Neural progenitor cell (in vitro differentiated cells): ENCODE measurements around the gene SCAPER. TPM values are rescaled to one million over a fixed set of nuclear protein-coding genes. Genes with fewer than 3 reads are reported as not detected.
"Not testable (repeated sequence)": the region's sequence is repeated elsewhere in the genome, so short reads cannot be mapped to it uniquely, and the experiment has no call there.

Source experiments
- DNase-seq: peaks from one replicate; pipeline ENCODE4 v3.0.0-alpha.2; 2016; ENCODE audit warnings: low spot score
- H2AFZ ChIP-seq: fragments of 200-600 bp; sonication (generic); replicated peaks from 2 replicates; pipeline ENCODE4 v1.6.1; 2016; ENCODE audit warnings: antibody characterized with exemption
- H3F3A ChIP-seq: fragments of 200-600 bp; sonication (generic); 2 replicates; pipeline ENCODE4 v1.6.1; 2016; ENCODE audit warnings: antibody characterized with exemption, low read depth
- H3K27ac ChIP-seq: fragments of 200-600 bp; sonication (generic); 2 replicates; pipeline ENCODE4 v1.5.1; 2016; ENCODE audit warnings: mild to moderate bottlenecking
- H3K27me3 ChIP-seq: fragments of 200-600 bp; sonication (generic); 2 replicates; pipeline ENCODE4 v1.6.1; 2016; ENCODE audit warnings: mild to moderate bottlenecking, moderate library complexity
- H3K36me3 ChIP-seq: fragments of 200-600 bp; sonication (generic); 2 replicates; pipeline ENCODE4 v1.5.1; 2016
- H3K4me1 ChIP-seq: fragments of 200-600 bp; sonication (generic); 2 replicates; pipeline ENCODE4 v1.6.1; 2016; ENCODE audit warnings: mixed run types
- H3K4me2 ChIP-seq: fragments of 200-600 bp; sonication (generic); 2 replicates; pipeline ENCODE4 v1.6.1; 2016
- H3K4me3 ChIP-seq: fragments of 200-600 bp; sonication (generic); 2 replicates; pipeline ENCODE4 v1.5.1; 2016
- H3K79me2 ChIP-seq: fragments of 200-600 bp; sonication (generic); 2 replicates; pipeline ENCODE4 v1.6.1; 2016; ENCODE audit warnings: low read depth
- H3K9ac ChIP-seq: fragments of 200-600 bp; sonication (generic); 2 replicates; pipeline ENCODE4 v1.6.1; 2016
- H3K9me3 ChIP-seq: fragments of 200-600 bp; sonication (generic); 2 replicates; pipeline ENCODE4 v1.5.1; 2016; ENCODE audit warnings: low read depth
- H4K20me1 ChIP-seq: fragments of 200-600 bp; sonication (generic); 2 replicates; pipeline ENCODE4 v1.6.1; 2016; ENCODE audit warnings: low read depth
- H3K27ac Mint-ChIP-seq: 3 replicates; pipeline ENCODE4 v1.8.0; 2021; ENCODE audit warnings: mixed read lengths
- H3K27me3 Mint-ChIP-seq: 2 replicates; pipeline ENCODE4 v1.8.0; 2022; ENCODE audit warnings: low read depth, mild to moderate bottlenecking, inconsistent platforms, moderate library complexity, mixed read lengths; ENCODE audit not compliant: insufficient read depth
- H3K36me3 Mint-ChIP-seq: 3 replicates; pipeline ENCODE4 v1.8.0; 2021; ENCODE audit warnings: mixed read lengths
- H3K4me1 Mint-ChIP-seq: 3 replicates; pipeline ENCODE4 v1.8.0; 2021; ENCODE audit warnings: mixed read lengths
- H3K4me3 Mint-ChIP-seq: 3 replicates; pipeline ENCODE4 v1.8.0; 2021; ENCODE audit warnings: mild to moderate bottlenecking, moderate library complexity, mixed read lengths
- H3K9me3 Mint-ChIP-seq: 3 replicates; pipeline ENCODE4 v1.8.0; 2020; ENCODE audit warnings: mixed read lengths
- CTCF ChIP-seq: fragments of 200-600 bp; sonication (generic); IDR thresholded peaks from 2 replicates; pipeline ENCODE4 v1.5.1; 2017; ENCODE audit warnings: antibody characterized with exemption, mild to moderate bottlenecking
- EZH2 ChIP-seq: fragments of 200-600 bp; sonication (generic); IDR thresholded peaks from 2 replicates; pipeline ENCODE4 v1.6.1; 2017; ENCODE audit warnings: antibody characterized with exemption, mild to moderate bottlenecking, moderate library complexity
- EZH2phosphoT487 ChIP-seq: fragments of 200-600 bp; sonication (generic); IDR thresholded peaks from 2 replicates; pipeline ENCODE4 v1.6.1; 2017; ENCODE audit warnings: antibody characterized with exemption
- total RNA-seq: library from RNA; depleted of rRNA; stranded (reverse); fragments of >200 nt; gene quantifications from 2 replicates; pipeline ENCODE4 v1.2.3, GENCODE V29; 2015; ENCODE audit warnings: low replicate concordance

Gene SCAPER
- total RNA-seq, 1 donor from 2014 or later, result 20.4 TPM

GRCh38 chr15:76860201-76860600 is 44.9 kb downstream of the SCAPER start:
- H3K4me3 ChIP-seq, result no peak overlapping the region
- no peak overlapping the region for H3K27ac Mint-ChIP-seq
- no peaks in the 10 kb centered on the region for H3K27me3 ChIP-seq
- TF ChIP-seq EZH2 (no peak), CTCF (no peak), EZH2phosphoT487 (no peak)
- H3K4me2 ChIP-seq, result no peak overlapping the region
- H3K4me3 Mint-ChIP-seq, result no peak overlapping the region
- H3K27ac ChIP-seq, result no peak overlapping the region
- no peaks in the 10 kb centered on the region for H3K9me3 ChIP-seq
- no peak overlapping the region for H3K9ac ChIP-seq
- H2AFZ ChIP-seq, result no peak overlapping the region
- peaks cover 14% of the 10 kb centered on the region for H3K4me1 ChIP-seq
- H3K36me3 ChIP-seq, result no peaks in the 10 kb centered on the region
- H4K20me1 ChIP-seq, result no peaks in the 10 kb centered on the region
- no peaks in the 10 kb centered on the region for H3K79me2 ChIP-seq
- peaks cover 8% of the 10 kb centered on the region for H3K4me1 Mint-ChIP-seq
- H3K9me3 Mint-ChIP-seq, result peaks cover under 1% of the 10 kb centered on the region
- no peak for DNase-seq
- H3K36me3 Mint-ChIP-seq, result peaks cover 5% of the 10 kb centered on the region
- peaks cover 4% of the 10 kb centered on the region for H3F3A ChIP-seq
- H3K27me3 Mint-ChIP-seq, result no peaks in the 10 kb centered on the region

- not testable (repeated sequence) for H3K27ac ChIP-seq, H4K20me1 ChIP-seq, H3K4me3 Mint-ChIP-seq, H3K9me3 ChIP-seq, H3K9ac ChIP-seq, H3K4me1 Mint-ChIP-seq, H3K4me1 ChIP-seq, H3K27me3 ChIP-seq, H3K27ac Mint-ChIP-seq, H3K79me2 ChIP-seq, H3F3A ChIP-seq, H3K36me3 ChIP-seq, H3K4me3 ChIP-seq, H2AFZ ChIP-seq, H3K27me3 Mint-ChIP-seq, DNase-seq, H3K4me2 ChIP-seq
- Mint-ChIP-seq H3K9me3 (peaks cover 37% of the 10 kb centered on the region), H3K36me3 (peaks cover 47% of the 10 kb centered on the region)
Measured at GRCh38 chr15:76850367-76850766, 54.8 kb downstream of the SCAPER start.

- H3K36me3 ChIP-seq, result no peaks in the 10 kb centered on the region
- H3K79me2 ChIP-seq, result no peaks in the 10 kb centered on the region
- H3K4me1 ChIP-seq, result no peaks in the 10 kb centered on the region
- no peak overlapping the region for H3K27ac ChIP-seq
- H3K27me3 Mint-ChIP-seq, result peaks cover 2% of the 10 kb centered on the region
- no peak overlapping the region for H3K4me3 ChIP-seq
- H3K9me3 Mint-ChIP-seq, result peaks cover 15% of the 10 kb centered on the region
- no peak overlapping the region for H2AFZ ChIP-seq
- no peaks in the 10 kb centered on the region for H3F3A ChIP-seq
- H3K4me3 Mint-ChIP-seq, result no peak overlapping the region
- H3K9ac ChIP-seq, result no peak overlapping the region
- H3K36me3 Mint-ChIP-seq, result peaks cover 19% of the 10 kb centered on the region
- TF ChIP-seq EZH2phosphoT487 (no peak), EZH2 (no peak), CTCF (no peak)
- H3K4me1 Mint-ChIP-seq, result no peaks in the 10 kb centered on the region
- H4K20me1 ChIP-seq, result no peaks in the 10 kb centered on the region
- H3K4me2 ChIP-seq, result no peak overlapping the region
- DNase-seq, result no peak
- H3K9me3 ChIP-seq, result no peaks in the 10 kb centered on the region
- no peak overlapping the region for H3K27ac Mint-ChIP-seq
- no peaks in the 10 kb centered on the region for H3K27me3 ChIP-seq
Measured at GRCh38 chr15:76846782-76847181, 58.4 kb downstream of the SCAPER start.

GRCh38 chr15:76844096-76844495 is 61.0 kb downstream of the SCAPER start:
- peaks cover 3% of the 10 kb centered on the region for H3K36me3 Mint-ChIP-seq
- Histone ChIP-seq H3K9ac (no peak overlapping the region), H3K4me2 (no peak overlapping the region), H3K4me3 (no peak overlapping the region), H3K36me3 (no peaks in the 10 kb centered on the region), H3K27ac (no peak overlapping the region), H4K20me1 (no peaks in the 10 kb centered on the region), H3K27me3 (no peaks in the 10 kb centered on the region), H3K79me2 (no peaks in the 10 kb centered on the region), H3K9me3 (no peaks in the 10 kb centered on the region), H3F3A (no peaks in the 10 kb centered on the region), H3K4me1 (no peaks in the 10 kb centered on the region), H2AFZ (no peak overlapping the region)
- no peaks in the 10 kb centered on the region for H3K4me1 Mint-ChIP-seq
- H3K27ac Mint-ChIP-seq, result no peak overlapping the region
- no peak for TF ChIP-seq EZH2
- no peak for TF ChIP-seq CTCF
- TF ChIP-seq EZH2phosphoT487, result no peak
- H3K4me3 Mint-ChIP-seq, result no peak overlapping the region
- peaks cover 2% of the 10 kb centered on the region for H3K9me3 Mint-ChIP-seq
- H3K27me3 Mint-ChIP-seq, result no peaks in the 10 kb centered on the region
- DNase-seq, result no peak
